Adrenal gland (tissue), 5 donors: ENCODE measurements around the gene IPO11.

Source experiments
- CTCF ChIP-seq, 6 experiments: fragments of 450-650 bp in 4 of 6; fragments of 200-600 bp in 2 of 6; sonication (generic) in 1 of 6; IDR thresholded peaks; 1 replicate in 5 of 6; 2 replicates in 1 of 6; pipeline versions ENCODE4 v1.5.1 to v1.8.0; 2016 to 2021; ENCODE audit warnings: antibody characterized with exemption in 6 of 6, mild to moderate bottlenecking in 2 of 6, moderate library complexity in 1 of 6
- POLR2A ChIP-seq, 2 donors: fragments of 450-650 bp; IDR thresholded peaks; one replicate each; pipeline ENCODE4 v1.6.1; 2017; ENCODE audit warnings: antibody characterized with exemption in 2 of 2, mild to moderate bottlenecking in 2 of 2, moderate library complexity in 1 of 2
- donor health status: DM: no; HTN: no; CAD: no.

GRCh38 chr5:62483556-62483955 is 71.0 kb downstream of the IPO11 start:
- TF ChIP-seq CTCF (IDR thresholded peaks at IDR 0.05) (no peak), POLR2A (IDR thresholded peaks at IDR 0.05) (no peak)
